Trophoblast cell (in vitro differentiated cells and primary cell): Measurements from ENCODE around the gene PPA2.

ENCODE experiments used
- DNase-seq, 2 donors: peaks; one replicate each; pipeline ENCODE4 v3.0.0-alpha.2; 2016
- H2AFZ ChIP-seq: 2 replicates; pipeline ENCODE4 v1.6.1; 2013; ENCODE audit warnings: low read length, moderate library complexity, mild to moderate bottlenecking; ENCODE audit not compliant: insufficient read depth, poor library complexity
- H2AK5ac ChIP-seq: 2 replicates; pipeline ENCODE4 v1.6.1; 2013; ENCODE audit warnings: mild to moderate bottlenecking, low read length
- H2BK120ac ChIP-seq: 2 replicates; pipeline ENCODE4 v1.6.1; 2013; ENCODE audit warnings: low read length, mild to moderate bottlenecking, moderate library complexity; ENCODE audit not compliant: insufficient read depth, poor library complexity
- H2BK12ac ChIP-seq: 2 replicates; pipeline ENCODE4 v1.6.1; 2013; ENCODE audit warnings: mild to moderate bottlenecking, low read length, moderate library complexity
- H2BK5ac ChIP-seq: 2 replicates; pipeline ENCODE4 v1.6.1; 2013; ENCODE audit warnings: low read length, low read depth, moderate library complexity, mild to moderate bottlenecking; ENCODE audit not compliant: poor library complexity
- H3K14ac ChIP-seq: 2 replicates; pipeline ENCODE4 v1.6.1; 2013; ENCODE audit warnings: mild to moderate bottlenecking, low read length
- H3K18ac ChIP-seq: 2 replicates; pipeline ENCODE4 v1.6.1; 2013; ENCODE audit warnings: mild to moderate bottlenecking, low read length
- H3K23ac ChIP-seq: 2 replicates; pipeline ENCODE4 v1.6.1; 2013; ENCODE audit warnings: low read length
- H3K27ac ChIP-seq: 2 replicates; pipeline ENCODE4 v1.5.1; 2013; ENCODE audit warnings: low read depth, mild to moderate bottlenecking, inconsistent platforms, low read length, moderate library complexity
- H3K27me3 ChIP-seq: 2 replicates; pipeline ENCODE4 v1.6.1; 2013; ENCODE audit warnings: inconsistent platforms, mild to moderate bottlenecking, low read length, moderate library complexity; ENCODE audit not compliant: insufficient read depth
- H3K36me3 ChIP-seq, 2 experiments: 1 replicate in 1 of 2; 2 replicates in 1 of 2; pipeline ENCODE4 v1.6.1; 2013; ENCODE audit warnings: low read length in 2 of 2, mild to moderate bottlenecking in 2 of 2, moderate library complexity in 1 of 2; ENCODE audit not compliant: insufficient read depth in 2 of 2, control insufficient read depth in 1 of 2
- H3K4ac ChIP-seq: 2 replicates; pipeline ENCODE4 v1.6.1; 2013; ENCODE audit warnings: low read depth, mild to moderate bottlenecking, low read length, moderate library complexity
- H3K4me1 ChIP-seq, 2 experiments: 1 replicate in 1 of 2; 2 replicates in 1 of 2; pipeline ENCODE4 v1.6.1; 2013; ENCODE audit warnings: low read length in 2 of 2, mild to moderate bottlenecking in 2 of 2, moderate library complexity in 1 of 2; ENCODE audit not compliant: insufficient read depth in 2 of 2, control insufficient read depth in 1 of 2
- H3K4me2 ChIP-seq: 2 replicates; pipeline ENCODE4 v1.6.1; 2013; ENCODE audit warnings: inconsistent platforms, mild to moderate bottlenecking, low read length, moderate library complexity
- H3K4me3 ChIP-seq: 2 replicates; pipeline ENCODE4 v1.5.1; 2013; ENCODE audit warnings: mild to moderate bottlenecking, low read depth, low read length, inconsistent platforms
- H3K79me1 ChIP-seq: one replicate; pipeline ENCODE4 v1.6.1; 2013; ENCODE audit warnings: low read length
- H3K79me2 ChIP-seq: 2 replicates; pipeline ENCODE4 v1.6.1; 2013; ENCODE audit warnings: low read length, mild to moderate bottlenecking; ENCODE audit not compliant: control insufficient read depth, insufficient read depth, poor library complexity
- H3K9ac ChIP-seq: 2 replicates; pipeline ENCODE4 v1.6.1; 2013; ENCODE audit warnings: mild to moderate bottlenecking, low read length
- H3K9me3 ChIP-seq: 2 replicates; pipeline ENCODE4 v1.6.1; 2013; ENCODE audit warnings: low read depth, mild to moderate bottlenecking, control low read depth, inconsistent platforms, low read length; ENCODE audit not compliant: insufficient read depth
- H4K12ac ChIP-seq: 2 replicates; pipeline ENCODE4 v1.6.1; 2013; ENCODE audit warnings: low read depth, mild to moderate bottlenecking, low read length, moderate library complexity
- H4K8ac ChIP-seq: 2 replicates; pipeline ENCODE4 v1.6.1; 2013; ENCODE audit warnings: low read depth, mild to moderate bottlenecking, low read length, moderate library complexity
- H4K91ac ChIP-seq: one replicate; pipeline ENCODE4 v1.6.1; 2013; ENCODE audit warnings: low read depth, mild to moderate bottlenecking, low read length, moderate library complexity
- WGBS: extraction: QIAGEN DNeasy Blood & Tissue Kit; methylation state at CpG from one replicate; pipeline ENCODE4 v1.1.7; 2013; ENCODE audit warnings: missing lambda C conversion rate; ENCODE audit not compliant: insufficient read length, insufficient coverage; ENCODE audit errors: extremely low coverage; 5-methylcytosine and 5-hydroxymethylcytosine counted together

The PPA2 gene

DNA sequence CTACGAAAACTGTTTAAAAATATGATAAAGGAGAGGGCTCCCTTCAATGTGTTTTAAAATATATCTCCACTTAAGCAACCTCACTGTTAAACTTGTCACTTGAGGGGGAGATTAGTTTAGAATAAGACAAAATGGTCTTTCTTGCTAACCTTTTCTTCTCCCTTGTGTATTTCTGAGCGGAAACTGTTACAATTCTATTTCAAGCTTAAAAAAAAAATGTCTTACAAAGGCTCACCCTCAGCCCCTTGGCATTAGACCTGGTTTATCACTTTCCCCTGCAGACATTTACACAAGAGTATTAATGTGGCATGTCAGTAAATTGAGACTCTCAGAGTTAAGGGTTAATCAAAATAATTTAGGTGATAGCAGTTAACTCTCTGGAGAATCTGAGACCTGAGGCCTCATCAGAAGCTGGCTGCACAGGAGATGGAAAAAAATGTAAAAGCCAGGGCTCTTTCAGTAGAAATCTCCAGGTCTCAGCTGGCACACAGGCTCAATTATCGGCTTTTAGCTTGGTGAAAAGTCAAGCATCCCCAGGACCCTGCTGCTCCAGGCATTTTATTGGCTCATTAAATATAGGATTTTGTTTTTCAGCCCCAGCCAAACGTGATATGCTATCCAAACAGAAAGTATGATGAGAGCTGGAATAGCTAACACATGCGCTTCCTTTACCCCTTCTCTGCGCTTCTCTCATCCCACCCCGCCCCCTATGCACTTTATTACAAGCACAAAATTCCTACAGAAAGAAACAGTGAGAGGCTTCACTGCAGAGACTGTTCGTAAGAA lies 130.5 kb downstream of the PPA2 start:
- Histone ChIP-seq H2AFZ (no peak overlapping the region), H3K18ac (no peak overlapping the region), H3K36me3 (no peaks in the 10 kb centered on the region), H4K91ac (no peak overlapping the region), H3K4me2 (no peak overlapping the region), H3K79me1 (no peaks in the 10 kb centered on the region), H3K4me1 (no peaks in the 10 kb centered on the region), H4K8ac (no peak overlapping the region), H3K9me3 (no peaks in the 10 kb centered on the region), H2BK12ac (no peak overlapping the region), H3K79me2 (no peaks in the 10 kb centered on the region), H2AK5ac (no peak overlapping the region), H3K27me3 (no peaks in the 10 kb centered on the region), H3K4ac (no peak overlapping the region), H2BK5ac (no peak overlapping the region), H3K14ac (no peak overlapping the region), H3K9ac (no peak overlapping the region), H3K23ac (no peak overlapping the region), H2BK120ac (no peak overlapping the region), H4K12ac (no peak overlapping the region), H3K4me3 (no peak overlapping the region), H3K27ac (no peak overlapping the region)
- WGBS, result no CpG with 5 or more reads among the region's 8 CpGs
- no peak for DNase-seq

DNA sequence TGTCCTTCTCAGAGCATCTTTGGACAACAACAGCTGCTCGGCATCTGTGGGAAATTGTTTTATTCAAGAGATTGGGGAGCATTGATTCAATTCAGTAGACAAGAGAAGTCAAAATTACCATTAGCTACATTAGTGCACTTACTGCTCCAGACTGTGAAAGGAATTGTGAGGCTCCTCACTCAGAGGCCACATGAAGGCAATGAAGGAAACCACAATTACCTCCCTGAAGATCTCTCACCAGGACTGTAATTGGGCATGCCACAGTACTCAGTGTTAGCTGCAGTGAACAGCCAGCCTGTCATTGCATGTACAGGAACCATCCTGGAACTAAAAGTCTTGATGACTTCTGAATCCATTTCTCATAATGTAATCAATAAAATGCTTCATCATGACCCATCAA lies 144.8 kb downstream of the PPA2 start:
- WGBS, result no CpG with 5 or more reads among the region's 1 CpG
- peaks cover 2% of the 10 kb centered on the region for H3K9me3 ChIP-seq

DNA sequence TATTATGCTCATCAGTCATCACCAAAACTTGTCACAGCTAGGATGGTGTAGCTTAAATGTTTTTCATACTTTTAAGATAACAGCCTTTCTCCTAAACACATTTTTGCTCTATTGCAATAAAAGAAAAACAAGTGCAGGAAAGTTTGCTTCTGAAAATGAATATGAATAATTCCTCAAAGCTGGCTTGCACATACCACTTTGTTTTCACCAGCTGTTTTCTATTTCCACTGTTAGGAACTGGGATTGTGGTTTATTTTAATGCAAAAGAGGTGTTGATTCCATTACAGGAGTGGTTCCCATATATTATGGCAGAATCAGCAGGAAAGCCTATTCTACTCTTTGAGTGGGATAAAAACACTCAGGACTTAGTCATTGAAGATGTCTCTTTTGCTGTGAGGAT lies 145.9 kb downstream of the PPA2 start:
- Histone ChIP-seq H3K27ac (no peak overlapping the region), H3K9me3 (peaks cover 2% of the 10 kb centered on the region), H3K9ac (no peak overlapping the region), H3K36me3 (no peaks in the 10 kb centered on the region), H3K27me3 (no peaks in the 10 kb centered on the region), H3K79me2 (no peaks in the 10 kb centered on the region), H4K8ac (no peak overlapping the region), H3K23ac (no peak overlapping the region), H2AK5ac (no peak overlapping the region), H3K4me2 (no peak overlapping the region), H3K4me3 (no peak overlapping the region), H3K14ac (no peak overlapping the region), H2BK12ac (no peak overlapping the region), H4K12ac (no peak overlapping the region), H3K18ac (no peak overlapping the region), H2AFZ (no peak overlapping the region), H2BK5ac (no peak overlapping the region), H3K79me1 (no peaks in the 10 kb centered on the region), H3K4me1 (no peaks in the 10 kb centered on the region), H3K4ac (no peak overlapping the region), H4K91ac (no peak overlapping the region), H2BK120ac (no peak overlapping the region)
- no peak for DNase-seq

More for the DNA sequence above, 144.8 kb downstream of the PPA2 start:
- H2AFZ ChIP-seq, result no peak overlapping the region
- H4K12ac ChIP-seq, result no peak overlapping the region
- H3K27ac ChIP-seq, result no peak overlapping the region
- no peak overlapping the region for H3K4ac ChIP-seq
- no peaks in the 10 kb centered on the region for H3K27me3 ChIP-seq
- no peak overlapping the region for H3K4me2 ChIP-seq
- H2BK5ac ChIP-seq, result no peak overlapping the region
- H3K4me1 ChIP-seq, result no peaks in the 10 kb centered on the region
- no peak overlapping the region for H2BK12ac ChIP-seq
- no peak overlapping the region for H2BK120ac ChIP-seq
- no peak overlapping the region for H3K14ac ChIP-seq
- no peak overlapping the region for H3K18ac ChIP-seq
- H3K4me3 ChIP-seq, result no peak overlapping the region
- no peaks in the 10 kb centered on the region for H3K79me2 ChIP-seq
- H3K9ac ChIP-seq, result no peak overlapping the region
- no peak overlapping the region for H3K23ac ChIP-seq
- no peak for DNase-seq
- H2AK5ac ChIP-seq, result no peak overlapping the region
- H3K36me3 ChIP-seq, result no peaks in the 10 kb centered on the region
- no peak overlapping the region for H4K8ac ChIP-seq
- no peaks in the 10 kb centered on the region for H3K79me1 ChIP-seq
- H4K91ac ChIP-seq, result no peak overlapping the region

GRCh38 chr4:105327222-105327621 lies 146.6 kb downstream of the PPA2 start:
- no peak overlapping the region for H3K27ac ChIP-seq
- H3K4ac ChIP-seq, result no peak overlapping the region
- H3K9ac ChIP-seq, result no peak overlapping the region
- no peak overlapping the region for H4K12ac ChIP-seq
- H2BK5ac ChIP-seq, result no peak overlapping the region
- H2BK120ac ChIP-seq, result no peak overlapping the region
- H3K79me2 ChIP-seq, result no peaks in the 10 kb centered on the region
- H3K79me1 ChIP-seq, result no peaks in the 10 kb centered on the region
- no peak overlapping the region for H4K8ac ChIP-seq
- H3K4me2 ChIP-seq, result no peak overlapping the region
- no peak overlapping the region for H2AFZ ChIP-seq
- H4K91ac ChIP-seq, result no peak overlapping the region
- no peaks in the 10 kb centered on the region for H3K4me1 ChIP-seq
- no peak overlapping the region for H2AK5ac ChIP-seq
- no peak overlapping the region for H3K14ac ChIP-seq
- no peak overlapping the region for H3K4me3 ChIP-seq
- WGBS, result no CpG with 5 or more reads among the region's 2 CpGs
- H3K9me3 ChIP-seq, result no peaks in the 10 kb centered on the region
- no peaks in the 10 kb centered on the region for H3K36me3 ChIP-seq
- H3K18ac ChIP-seq, result no peak overlapping the region
- no peak overlapping the region for H3K23ac ChIP-seq
- no peak overlapping the region for H2BK12ac ChIP-seq
- H3K27me3 ChIP-seq, result no peaks in the 10 kb centered on the region
- no peak for DNase-seq
